Measurements from ENCODE around the gene TLCD3B.
"Not testable (repeated sequence)": the region's sequence is repeated elsewhere in the genome, so short reads cannot be mapped to it uniquely, and the experiment has no call there.

The TLCD3B gene

GRCh38 chr16:30063278-30063892 is 32.3 kb upstream of the TLCD3B start:
- in situ Hi-C loops (cut with MboI; ENCODE audit: low sequenced_read_pairs), result no loop called here

- in situ Hi-C loops (cut with MboI; ENCODE audit: low sequenced_read_pairs), result no loop called here
Measured at GRCh38 chr16:30060836-30061554, 29.9 kb upstream of the TLCD3B start.

- in situ Hi-C loops (cut with MboI; ENCODE audit: low sequenced_read_pairs), result no loop called here
Measured at GRCh38 chr16:30060346-30060745, 29.3 kb upstream of the TLCD3B start.

- in situ Hi-C loops (cut with MboI; ENCODE audit: low sequenced_read_pairs), result no loop called here
Measured at GRCh38 chr16:30054959-30055553, 24.0 kb upstream of the TLCD3B start.

- in situ Hi-C loops (cut with MboI; ENCODE audit: low sequenced_read_pairs), result no loop called here
Measured at GRCh38 chr16:30054451-30054850, 23.4 kb upstream of the TLCD3B start.

GRCh38 chr16:30053376-30054015 is 22.4 kb upstream of the TLCD3B start:
- in situ Hi-C loops (cut with MboI; ENCODE audit: low sequenced_read_pairs), result no loop called here

GRCh38 chr16:30052671-30053372 is 21.8 kb upstream of the TLCD3B start:
- in situ Hi-C loops (cut with MboI; ENCODE audit: low sequenced_read_pairs), result no loop called here

GRCh38 chr16:30051518-30051917 is 20.4 kb upstream of the TLCD3B start:
- in situ Hi-C loops (cut with MboI; ENCODE audit: low sequenced_read_pairs), result no loop called here

GRCh38 chr16:30049871-30050270 is 18.8 kb upstream of the TLCD3B start:
- in situ Hi-C loops (cut with MboI; ENCODE audit: low sequenced_read_pairs), result no loop called here

- in situ Hi-C loops (cut with MboI; ENCODE audit: low sequenced_read_pairs), result no loop called here
Measured at GRCh38 chr16:30046588-30046987, 15.5 kb upstream of the TLCD3B start.

- in situ Hi-C loops (cut with MboI; ENCODE audit: low sequenced_read_pairs), result no loop called here
Measured at GRCh38 chr16:30046178-30046577, 15.1 kb upstream of the TLCD3B start.

- in situ Hi-C loops (cut with MboI; ENCODE audit: low sequenced_read_pairs), result no loop called here
Measured at GRCh38 chr16:30041841-30042240, 10.8 kb upstream of the TLCD3B start.

- in situ Hi-C loops (cut with MboI; ENCODE audit: low sequenced_read_pairs), result not testable (repeated sequence)
Measured at GRCh38 chr16:30040690-30041089, 9.6 kb upstream of the TLCD3B start.

GRCh38 chr16:30040221-30040620 is 9.2 kb upstream of the TLCD3B start:
- in situ Hi-C loops (cut with MboI; ENCODE audit: low sequenced_read_pairs), result no loop called here

GRCh38 chr16:30033270-30033669 is 2.2 kb upstream of the TLCD3B start:
- in situ Hi-C loops (cut with MboI; ENCODE audit: low sequenced_read_pairs), result no loop called here

- in situ Hi-C loops (cut with MboI; ENCODE audit: low sequenced_read_pairs), result no loop called here
Measured at GRCh38 chr16:30032083-30032819, 1.2 kb upstream of the TLCD3B start.

- in situ Hi-C loops (cut with MboI; ENCODE audit: low sequenced_read_pairs), result no loop called here
Measured at GRCh38 chr16:30031477-30031918, 427 bp upstream of the TLCD3B start.

GRCh38 chr16:30030011-30030685 is 923 bp downstream of the TLCD3B start:
- in situ Hi-C loops (cut with MboI; ENCODE audit: low sequenced_read_pairs), result no loop called here

GRCh38 chr16:30028438-30029076 is 2.5 kb downstream of the TLCD3B start:
- in situ Hi-C loops (cut with MboI; ENCODE audit: low sequenced_read_pairs), result loop anchor here (10.0 kb wide), 1 partner anchor 324 kb away; no protein-coding TSS in a partner anchor

All from HL-60/S4 treated with retinoic acid at 250 ng/mL for 4 days and 3 days (cell line).